GM18508 (cell line): ENCODE data around the gene HOXD12.

ENCODE experiments used
- ATAC-seq: cut with Tn5 transposase; IDR thresholded peaks from one replicate; pipeline ENCODE4 v1.9.1; 2021; ENCODE audit warnings: moderate number of reproducible peaks; ENCODE audit not compliant: insufficient read depth, unreplicated experiment

Gene HOXD12

DNA sequence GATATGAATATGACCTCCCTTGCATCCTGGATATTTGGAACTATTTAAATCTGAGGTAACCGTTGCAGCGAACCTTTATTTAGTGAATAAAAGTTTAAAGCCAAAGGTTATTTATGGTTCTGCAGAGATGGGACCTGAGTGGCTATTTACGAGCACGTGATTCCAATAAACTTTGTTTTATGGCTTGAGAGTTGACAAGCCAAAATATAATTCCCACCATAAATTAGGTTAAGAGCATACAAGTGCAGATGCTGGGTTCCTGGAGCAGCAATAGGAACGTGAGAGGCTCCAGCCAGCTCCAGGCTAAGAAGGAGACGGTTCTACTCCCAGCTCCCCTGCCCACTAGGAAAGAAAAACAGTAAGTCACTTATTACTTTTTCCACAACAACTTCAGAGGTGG, 46.5 kb downstream of the HOXD12 start:
- no peak for ATAC-seq

DNA sequence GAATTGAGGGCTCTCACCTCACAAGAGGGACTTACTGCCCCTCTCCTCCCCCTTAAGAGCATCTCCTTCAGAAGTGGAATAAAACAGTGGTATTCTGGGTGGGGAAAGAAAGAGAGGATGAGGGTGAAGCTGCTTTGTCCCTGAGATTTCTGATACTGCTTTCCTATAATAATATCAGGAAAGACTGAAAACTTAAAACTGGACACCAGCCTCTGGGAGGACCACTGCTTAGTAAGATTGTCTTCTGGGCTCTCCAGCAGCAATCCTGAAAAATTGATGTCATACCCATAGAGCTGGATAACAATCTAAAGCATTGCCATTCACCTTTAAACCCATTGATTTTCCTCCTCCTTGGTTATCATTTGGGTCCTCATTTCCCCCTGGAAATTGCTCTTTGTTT, 47.0 kb downstream of the HOXD12 start:
- ATAC-seq, result no peak

DNA sequence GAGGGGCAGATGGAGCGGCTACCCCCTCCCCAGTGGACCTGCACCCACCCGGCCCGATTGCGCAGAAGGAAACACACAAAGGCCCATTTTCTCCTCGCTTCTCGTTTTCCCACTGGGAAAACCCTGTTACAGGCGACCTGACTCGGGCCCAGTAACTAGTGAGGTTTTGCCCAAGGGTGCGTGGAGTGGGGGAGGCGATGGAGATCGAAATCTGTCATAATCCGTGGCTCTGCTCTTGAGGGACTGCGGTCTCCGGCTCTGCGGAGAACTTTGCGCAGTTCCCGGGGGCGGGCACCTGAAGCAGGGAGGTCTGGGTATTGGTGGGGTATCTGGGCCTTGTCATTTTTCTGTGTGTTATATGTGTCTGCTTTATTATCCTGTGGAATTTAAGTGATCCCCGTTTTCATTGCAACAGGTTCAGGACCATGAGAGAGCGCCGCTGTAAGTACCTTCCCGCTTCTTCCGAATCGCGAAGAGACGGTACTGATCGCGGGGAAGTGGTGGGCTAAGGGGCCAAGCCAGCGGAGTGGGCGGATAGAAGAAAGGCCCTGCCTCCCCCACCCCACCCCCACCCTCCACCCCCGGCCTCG, 47.7 kb downstream of the HOXD12 start:
- ATAC-seq, result no peak

DNA sequence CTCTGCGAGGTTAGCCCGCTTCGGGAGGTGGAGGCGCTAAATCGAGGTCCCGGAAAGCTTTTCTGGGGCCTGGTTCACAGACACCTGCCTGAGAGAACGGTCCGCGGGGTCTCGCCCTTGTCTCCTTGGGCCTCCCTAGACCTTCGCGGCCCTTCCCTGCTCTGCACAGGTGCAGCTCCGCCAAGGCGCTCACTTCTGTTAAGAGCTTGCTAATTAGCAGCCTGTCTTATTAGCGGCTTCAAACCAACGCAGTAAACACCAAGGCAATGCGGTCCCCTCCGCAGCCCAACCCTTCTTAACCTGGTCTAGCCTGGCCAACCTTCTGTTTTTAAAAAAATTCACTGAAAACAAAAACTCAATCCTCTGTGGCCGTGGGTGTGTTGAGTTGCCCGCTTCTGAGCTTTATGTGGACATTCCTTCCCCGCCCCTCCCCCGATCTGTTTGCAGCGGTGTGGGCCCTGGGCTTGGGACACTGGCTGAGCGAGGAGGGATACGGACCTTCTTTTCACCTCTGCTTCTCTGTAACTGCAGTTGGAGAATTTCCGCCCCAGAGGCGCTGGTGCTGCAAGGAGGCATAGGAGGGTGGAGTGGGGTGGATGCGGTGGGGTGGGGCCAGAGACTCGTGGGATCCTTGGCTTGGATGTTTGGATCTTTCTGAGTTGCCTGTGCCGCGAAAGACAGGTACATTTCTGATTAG, 48.4 kb downstream of the HOXD12 start:
- no peak for ATAC-seq

DNA sequence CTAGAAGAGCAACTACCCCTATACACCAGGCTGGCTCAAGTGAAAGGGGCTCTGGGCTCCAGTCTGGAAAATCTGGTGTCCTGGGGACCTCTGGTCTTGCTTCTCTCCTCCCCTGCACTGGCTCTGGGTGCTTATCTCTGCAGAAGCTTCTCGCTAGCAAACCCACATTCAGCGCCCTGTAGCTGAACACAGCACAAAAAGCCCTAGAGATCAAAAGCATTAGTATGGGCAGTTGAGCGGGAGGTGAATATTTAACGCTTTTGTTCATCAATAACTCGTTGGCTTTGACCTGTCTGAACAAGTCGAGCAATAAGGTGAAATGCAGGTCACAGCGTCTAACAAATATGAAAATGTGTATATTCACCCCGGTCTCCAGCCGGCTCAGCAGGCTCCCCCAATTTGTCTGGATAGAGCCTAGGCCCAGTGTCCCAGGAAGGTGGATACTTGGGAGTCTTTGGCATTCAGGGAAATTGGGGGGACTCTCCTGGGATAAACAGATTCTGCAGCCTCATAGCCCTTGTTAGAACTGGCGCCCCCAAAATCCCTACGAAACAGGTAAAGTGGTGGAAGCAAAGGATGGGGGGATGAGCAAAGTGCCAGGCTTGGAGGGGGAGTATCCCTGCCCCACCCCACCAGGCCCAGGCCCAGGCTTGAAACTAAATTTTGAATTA, 49.3 kb downstream of the HOXD12 start:
- no peak for ATAC-seq

DNA sequence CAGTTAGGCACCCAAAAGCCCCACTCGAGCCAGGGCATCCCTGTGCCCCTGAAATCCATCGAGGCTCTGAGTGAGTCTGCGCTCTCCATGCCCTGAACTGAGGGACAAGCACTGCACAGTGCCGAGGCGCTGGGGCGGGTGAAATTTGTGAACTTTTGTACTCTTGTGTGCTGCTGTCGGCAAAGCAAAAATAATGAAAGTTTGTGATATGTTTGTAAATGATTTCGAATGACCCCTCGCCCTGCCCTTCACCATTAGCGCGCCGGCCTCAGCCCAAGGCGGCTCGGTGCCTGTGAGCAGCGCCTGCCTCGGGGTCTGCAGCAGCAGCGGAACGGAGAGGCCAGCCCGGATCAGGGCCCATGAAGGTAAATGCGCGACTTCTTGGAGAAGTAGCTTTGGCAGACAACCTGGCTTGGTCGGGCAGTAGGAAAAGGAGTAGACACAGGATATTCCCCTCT, 49.9 kb downstream of the HOXD12 start:
- no peak for ATAC-seq

DNA sequence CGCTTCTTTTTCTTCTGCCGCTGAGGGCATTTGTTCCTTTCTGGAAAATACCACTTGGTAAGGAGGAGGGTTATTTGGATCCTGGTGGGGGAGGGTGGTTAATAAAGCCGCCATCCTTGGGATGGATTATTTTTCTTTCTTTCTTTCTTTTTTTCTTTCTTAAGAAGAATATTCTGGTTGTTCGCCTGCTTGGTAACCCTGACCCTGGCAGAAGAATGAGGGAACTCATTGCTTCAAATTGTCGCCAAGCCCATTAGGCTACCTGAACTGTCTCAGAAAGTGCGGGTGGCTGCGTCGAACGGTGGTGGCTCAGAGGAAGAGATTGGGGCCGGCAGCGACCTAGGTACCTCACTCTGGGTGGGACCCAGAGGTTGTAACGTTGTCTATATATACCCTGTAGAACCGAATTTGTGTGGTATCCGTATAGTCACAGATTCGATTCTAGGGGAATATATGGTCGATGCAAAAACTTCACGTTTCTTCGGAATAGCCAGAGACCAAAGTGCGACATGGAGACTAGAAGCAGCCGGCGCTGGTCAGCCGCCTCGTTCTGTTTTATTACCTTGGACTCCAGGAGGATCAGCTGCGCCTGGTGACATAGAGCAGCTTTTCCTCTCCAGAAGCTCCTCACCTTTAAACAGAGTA, 50.5 kb downstream of the HOXD12 start:
- no peak for ATAC-seq

DNA sequence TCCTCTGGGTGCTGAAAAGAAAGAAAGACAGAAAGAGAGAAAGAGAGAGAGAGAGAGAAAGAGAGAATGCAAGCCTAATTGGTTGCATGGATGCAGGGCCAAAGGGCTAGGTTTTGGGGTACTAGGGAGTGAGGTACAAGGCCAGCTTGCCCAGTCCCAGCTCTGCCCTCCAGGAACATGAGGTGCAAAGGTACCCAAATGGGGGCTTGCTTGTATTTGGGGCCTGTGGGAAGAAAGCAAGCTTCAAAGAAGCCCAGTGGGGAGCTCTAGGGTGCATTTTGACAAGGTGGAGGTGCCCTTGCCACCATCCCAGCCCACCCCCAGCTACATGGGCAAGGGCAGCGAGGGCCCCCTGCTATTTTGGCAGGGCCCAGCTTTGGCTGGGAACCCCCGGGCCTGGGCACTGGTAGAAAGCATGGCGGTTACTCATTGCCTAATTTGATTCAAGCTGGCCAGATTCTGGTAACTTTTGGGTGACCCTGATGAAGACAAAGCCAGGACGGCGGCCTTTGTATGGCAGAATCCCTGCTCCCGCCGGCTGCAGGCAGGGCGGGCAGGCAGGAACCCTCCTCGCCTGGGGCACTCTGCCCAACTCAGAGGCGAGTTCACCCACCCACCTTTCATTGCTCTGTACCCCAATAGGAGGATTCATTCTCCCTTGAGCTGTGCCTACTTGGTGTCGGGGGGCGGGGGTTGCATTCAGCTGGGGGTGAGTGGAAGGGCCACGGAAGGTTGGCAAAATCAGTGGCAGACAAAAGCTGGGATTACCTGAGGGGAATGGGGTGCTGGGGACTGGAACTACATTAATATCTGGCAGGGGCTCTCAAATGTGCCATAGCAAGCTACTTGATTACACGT, 51.2 kb downstream of the HOXD12 start:
- no peak for ATAC-seq

DNA sequence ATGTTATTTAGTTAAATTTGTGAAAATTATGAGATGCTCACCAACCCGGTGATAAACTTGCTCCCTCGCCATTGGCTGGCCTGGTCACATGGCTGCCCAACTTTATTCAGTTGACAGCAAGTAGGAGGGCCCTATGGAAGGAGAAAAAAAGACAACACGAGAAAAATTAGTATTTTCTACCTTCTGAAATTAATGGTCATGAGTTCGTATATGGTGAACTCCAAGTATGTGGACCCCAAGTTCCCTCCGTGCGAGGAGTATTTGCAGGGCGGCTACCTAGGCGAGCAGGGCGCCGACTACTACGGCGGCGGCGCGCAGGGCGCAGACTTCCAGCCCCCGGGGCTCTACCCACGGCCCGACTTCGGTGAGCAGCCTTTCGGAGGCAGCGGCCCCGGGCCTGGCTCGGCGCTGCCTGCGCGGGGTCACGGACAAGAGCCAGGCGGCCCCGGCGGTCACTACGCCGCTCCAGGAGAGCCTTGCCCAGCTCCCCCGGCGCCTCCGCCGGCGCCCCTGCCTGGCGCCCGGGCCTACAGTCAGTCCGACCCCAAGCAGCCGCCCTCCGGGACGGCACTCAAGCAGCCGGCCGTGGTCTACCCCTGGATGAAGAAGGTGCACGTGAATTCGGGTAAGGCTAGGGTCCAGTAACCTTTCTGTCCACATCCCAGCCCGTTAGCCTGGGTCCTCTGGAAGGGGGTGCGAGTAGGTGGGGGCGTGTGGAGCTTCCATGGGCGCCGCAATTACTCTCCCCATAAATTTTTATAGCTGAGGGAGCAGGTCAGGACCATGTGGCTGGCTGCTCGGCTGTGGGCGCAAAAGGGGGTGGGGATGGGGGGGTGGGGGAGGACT, 52.1 kb downstream of the HOXD12 start, which contains the start of gene HOXD4:
HOXD4 (plus strand) TSS at position 109 of the 846 bp plus-strand sequence; CDS start at position 193, 84 bp downstream.
- no peak for ATAC-seq
